RPMI8226 (cell line): ENCODE measurements around the gene TBC1D9.

Experiments used
- DNase-seq: peaks from one replicate; pipeline ENCODE4 v3.0.0-alpha.2; 2015

Gene TBC1D9

GRCh38 chr4:140688711-140689598 is 67.2 kb downstream of the TBC1D9 start:
- no peak for DNase-seq

GRCh38 chr4:140686796-140687195 is 69.4 kb downstream of the TBC1D9 start:
- no peak for DNase-seq

GRCh38 chr4:140684314-140684713 is 71.9 kb downstream of the TBC1D9 start:
- no peak for DNase-seq

- no peak for DNase-seq
Observed at GRCh38 chr4:140681201-140681600, 75.0 kb downstream of the TBC1D9 start.

GRCh38 chr4:140680686-140681085 is 75.5 kb downstream of the TBC1D9 start:
- DNase-seq, result no peak

- DNase-seq, result no peak
Observed at GRCh38 chr4:140679576-140679975, 76.6 kb downstream of the TBC1D9 start.

GRCh38 chr4:140675599-140676231 is 80.5 kb downstream of the TBC1D9 start:
- no peak for DNase-seq

- no peak for DNase-seq
Observed at GRCh38 chr4:140673729-140674128, 82.5 kb downstream of the TBC1D9 start.

GRCh38 chr4:140672416-140672815 is 83.8 kb downstream of the TBC1D9 start:
- DNase-seq, result no peak

GRCh38 chr4:140668111-140668510 is 88.1 kb downstream of the TBC1D9 start:
- no peak for DNase-seq

GRCh38 chr4:140666889-140667614 is 89.1 kb downstream of the TBC1D9 start:
- DNase-seq, result no peak

GRCh38 chr4:140662082-140662869 is 93.9 kb downstream of the TBC1D9 start:
- no peak for DNase-seq

GRCh38 chr4:140661550-140661949 is 94.6 kb downstream of the TBC1D9 start:
- no peak for DNase-seq

GRCh38 chr4:140659943-140660700 is 96.1 kb downstream of the TBC1D9 start:
- DNase-seq, result no peak

GRCh38 chr4:140654495-140654814 is 101.7 kb downstream of the TBC1D9 start:
- no peak for DNase-seq

GRCh38 chr4:140653718-140654494 is 102.3 kb downstream of the TBC1D9 start:
- DNase-seq, result no peak

GRCh38 chr4:140652601-140653000 is 103.6 kb downstream of the TBC1D9 start:
- no peak for DNase-seq

GRCh38 chr4:140648716-140649308 is 107.4 kb downstream of the TBC1D9 start:
- DNase-seq, result no peak

- DNase-seq, result no peak
Observed at GRCh38 chr4:140645614-140646412, 110.4 kb downstream of the TBC1D9 start.

GRCh38 chr4:140645196-140645595 is 111.0 kb downstream of the TBC1D9 start:
- DNase-seq, result no peak
